NK-92 (cell line): Measurements from ENCODE around the gene TMEM229A.
"Not testable (repeated sequence)": the region's sequence is repeated elsewhere in the genome, so short reads cannot be mapped to it uniquely, and the experiment has no call there.

Source experiments
- DNase-seq: peaks from one replicate; lab custom pipeline; 2025; ENCODE audit not compliant: unreplicated experiment; lab: John Stamatoyannopoulos, UW

Gene TMEM229A

DNA sequence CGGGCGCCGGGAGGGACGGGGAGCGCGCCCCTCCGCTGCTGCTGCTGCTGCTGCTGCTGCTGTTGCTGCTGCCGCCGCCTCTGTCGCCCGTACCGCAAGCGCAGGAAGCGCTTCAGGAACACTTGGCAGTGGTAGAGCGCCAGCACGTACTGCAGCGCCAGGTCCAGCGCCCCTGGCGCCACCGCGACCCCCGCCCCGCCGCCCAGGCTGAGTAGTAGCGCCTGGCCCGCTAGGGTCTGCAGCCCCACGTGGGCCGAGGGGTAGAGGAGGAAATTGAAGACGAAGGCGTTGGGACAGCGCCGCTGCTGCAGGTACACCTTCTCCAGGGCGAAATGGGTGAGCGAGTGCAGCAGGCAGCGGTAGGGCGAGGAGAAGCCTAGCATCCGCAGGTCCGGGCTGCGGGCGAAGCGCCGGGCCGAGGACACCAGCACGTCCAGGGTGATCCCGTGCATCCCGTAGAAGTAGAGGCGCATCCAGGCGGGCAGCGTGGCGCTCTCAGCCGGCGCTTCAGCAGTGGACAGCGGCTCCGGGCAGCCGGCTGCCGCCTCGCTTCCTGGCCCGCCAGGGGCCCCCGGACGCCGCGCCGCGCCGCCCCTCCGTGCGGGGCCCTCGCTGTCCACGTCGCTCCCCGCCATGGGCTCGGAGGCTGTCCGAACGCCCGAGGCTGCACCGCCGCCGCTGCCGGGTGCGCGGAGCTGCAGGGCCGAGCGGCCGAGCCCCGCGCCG lies at the start of gene TMEM229A:
TSS of gene TMEM229A (minus strand) at position 699 of the 726 bp plus-strand sequence. CDS start at position 635, 64 bp downstream.
- no peak for DNase-seq

DNA sequence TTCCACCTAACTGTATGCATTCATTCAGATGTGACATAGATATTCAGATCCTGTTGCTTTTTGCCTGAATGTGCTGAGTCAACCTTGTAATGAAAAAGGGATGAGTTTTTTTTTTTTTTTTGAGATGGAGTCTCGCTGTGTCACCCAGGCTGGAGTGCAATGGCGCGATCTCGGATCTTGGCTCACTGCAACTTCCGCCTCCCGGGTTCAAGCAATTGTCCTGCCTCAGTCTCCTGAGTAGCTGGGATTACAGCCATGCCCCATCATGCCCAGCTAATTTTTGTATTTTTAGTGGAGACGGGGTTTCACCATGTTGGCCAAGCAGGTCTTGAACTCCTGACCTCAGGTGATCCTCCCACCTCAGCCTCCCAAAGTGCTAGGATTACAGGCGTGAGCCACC lies 49.4 kb upstream of the TMEM229A start:
- not testable (repeated sequence) for DNase-seq

DNA sequence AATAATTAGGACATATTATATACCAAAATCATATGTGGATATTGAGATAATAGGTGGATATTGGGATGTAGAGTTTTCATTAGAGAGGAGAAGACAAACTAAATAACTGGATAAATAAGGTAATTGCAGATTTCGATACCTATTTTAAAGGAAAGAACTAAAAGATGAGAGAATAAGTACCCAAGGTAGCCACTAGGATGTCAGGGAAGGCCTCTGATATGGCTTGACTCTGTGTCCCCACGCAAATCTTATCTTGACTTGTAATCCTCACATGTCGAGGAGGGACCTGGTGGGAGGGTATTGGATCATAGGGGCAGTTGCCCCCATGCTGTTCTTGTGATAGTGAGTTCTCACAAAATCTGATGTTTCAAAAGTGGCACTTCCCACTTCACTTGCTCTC lies 44.7 kb upstream of the TMEM229A start:
- no peak for DNase-seq

DNA sequence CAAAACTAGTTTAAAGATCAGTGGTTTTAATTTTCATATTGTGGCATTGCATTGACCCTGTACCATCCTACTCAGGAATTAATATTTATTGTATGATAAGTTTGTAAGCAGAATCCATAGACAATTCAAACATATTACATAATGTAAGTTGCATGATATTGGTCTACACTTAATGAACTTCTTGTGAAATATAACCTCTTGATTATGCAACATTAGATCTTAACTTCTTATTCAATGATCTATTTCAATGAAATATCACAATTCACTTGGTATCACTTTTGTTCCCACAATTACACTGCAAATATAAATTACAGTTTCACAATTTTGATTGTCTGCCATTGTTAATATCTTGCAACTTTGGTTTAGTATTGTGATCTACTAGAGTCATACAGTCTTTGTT lies 44.0 kb upstream of the TMEM229A start:
- no peak for DNase-seq

DNA sequence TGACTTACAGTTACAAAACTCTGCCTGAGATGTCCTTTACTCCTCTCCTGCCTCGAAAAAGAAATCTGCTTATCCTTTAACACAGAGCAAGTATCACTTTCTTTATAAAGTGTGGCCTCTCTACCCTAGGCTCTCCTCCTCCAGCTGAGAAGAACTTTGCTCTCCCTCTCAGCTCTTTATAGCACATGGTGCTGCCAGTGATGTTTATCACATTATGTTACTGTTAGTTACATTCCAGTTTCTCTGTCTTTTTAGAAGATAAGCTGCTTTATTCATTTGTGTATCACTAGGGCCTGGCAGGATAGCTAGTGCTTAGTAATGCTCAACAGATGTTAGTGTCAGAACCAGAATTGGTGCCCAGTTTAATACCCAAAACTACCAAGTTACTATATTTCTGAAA lies 41.1 kb upstream of the TMEM229A start:
- DNase-seq = no peak

DNA sequence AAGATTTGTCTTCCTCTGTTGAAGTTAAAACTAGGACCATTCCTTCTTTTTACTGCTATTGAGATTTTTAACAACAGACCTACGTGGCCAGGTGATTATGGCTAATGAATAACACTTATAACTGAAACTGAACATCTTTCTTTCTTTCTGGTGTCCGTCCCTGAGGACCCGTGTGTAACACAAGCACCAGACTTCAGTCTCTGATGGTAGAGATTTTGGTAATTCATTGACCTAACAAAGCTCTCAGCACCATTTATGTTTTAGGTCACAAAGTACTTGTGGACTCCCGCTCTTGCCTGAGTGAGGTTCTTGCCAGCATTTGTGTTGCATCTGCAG lies 40.4 kb upstream of the TMEM229A start:
- no peak for DNase-seq

DNA sequence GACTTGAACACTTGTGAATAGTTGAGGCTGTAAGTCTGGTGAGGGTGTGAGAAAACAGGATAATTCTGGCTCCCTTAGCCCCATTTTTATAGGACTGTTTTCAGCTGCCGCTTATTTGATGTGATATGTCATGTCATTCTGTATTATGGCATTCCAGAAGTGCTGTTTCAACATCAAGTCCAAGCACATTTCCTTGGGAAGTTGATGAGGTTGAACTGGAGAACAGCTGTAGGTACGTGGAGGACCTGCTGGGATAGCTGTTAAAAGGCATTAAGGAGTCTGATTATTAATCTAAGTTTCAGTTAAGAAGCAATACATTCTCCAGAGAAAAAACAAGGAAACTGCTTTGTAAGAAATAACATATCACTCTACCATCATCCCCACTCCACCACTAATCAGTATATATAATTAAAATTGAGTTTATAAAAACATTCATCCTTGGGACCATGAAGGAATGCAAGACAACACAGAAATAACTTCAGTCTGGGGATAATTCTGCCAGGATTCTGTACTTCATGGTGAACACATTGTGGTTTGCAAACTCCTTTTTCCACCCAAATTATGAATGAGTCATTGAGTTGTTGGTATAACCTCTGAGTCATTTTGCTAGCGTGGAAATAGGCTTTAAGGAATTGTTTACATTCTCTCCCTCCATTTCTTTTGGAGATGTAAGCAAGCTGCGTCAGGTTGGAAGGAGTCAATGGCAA lies 39.9 kb upstream of the TMEM229A start:
- no peak for DNase-seq

DNA sequence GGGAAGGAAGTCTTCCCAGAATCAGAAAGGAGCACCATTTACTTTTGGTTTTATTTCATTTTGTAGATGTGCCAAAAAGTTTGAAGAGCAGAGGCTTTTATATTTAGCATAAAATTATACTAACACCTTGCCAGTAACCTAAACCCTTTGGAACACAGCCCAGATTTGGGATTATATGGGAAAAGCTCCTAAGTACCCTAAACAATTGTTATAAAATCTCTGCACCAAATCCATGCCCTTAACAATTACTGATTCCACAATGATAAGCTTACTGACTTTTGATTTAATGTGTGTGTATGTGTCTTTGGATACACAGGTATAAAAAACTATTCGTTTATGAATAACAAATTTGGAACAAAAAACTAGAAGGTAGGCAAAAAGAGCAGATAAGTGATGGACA lies 39.0 kb upstream of the TMEM229A start:
- DNase-seq = no peak

DNA sequence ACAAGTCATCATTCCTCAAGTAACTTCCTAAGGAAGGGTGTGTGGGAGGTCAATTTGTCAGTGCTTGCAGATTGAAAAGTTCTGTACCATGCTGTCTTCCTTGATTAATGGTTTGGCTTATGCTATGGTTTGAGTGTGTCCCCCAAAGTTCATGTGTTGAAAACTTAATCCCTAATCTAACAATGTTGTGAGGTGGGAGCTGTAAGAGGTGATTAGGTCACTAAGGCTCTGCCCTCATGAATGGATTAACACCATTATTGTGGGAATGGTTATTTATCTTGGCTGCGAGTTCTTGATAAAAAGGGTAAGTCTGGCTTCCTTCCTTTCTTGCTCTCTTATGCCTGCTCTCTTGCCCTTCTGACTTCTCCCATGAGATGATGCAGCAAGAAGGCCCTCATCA lies 29.3 kb upstream of the TMEM229A start:
- DNase-seq = no peak

DNA sequence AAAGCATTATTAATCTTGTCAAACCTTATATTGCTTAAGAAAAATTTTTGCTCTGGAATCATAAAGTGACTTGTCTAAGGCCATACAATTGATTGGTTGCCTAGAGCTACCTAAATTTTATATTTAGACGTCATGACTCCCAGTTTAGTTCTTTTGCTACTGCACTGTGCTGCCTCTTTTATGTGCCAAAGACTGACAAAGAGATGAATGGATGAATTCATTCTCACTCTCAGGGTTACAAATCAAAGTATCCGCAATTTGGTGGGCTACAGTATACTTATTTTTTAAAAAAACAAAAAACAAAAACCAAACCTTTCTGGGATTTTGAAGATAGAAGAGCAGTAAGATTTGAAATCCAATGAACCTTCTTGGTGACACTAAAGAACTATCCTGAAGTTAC lies 27.7 kb upstream of the TMEM229A start:
- no peak for DNase-seq

DNA sequence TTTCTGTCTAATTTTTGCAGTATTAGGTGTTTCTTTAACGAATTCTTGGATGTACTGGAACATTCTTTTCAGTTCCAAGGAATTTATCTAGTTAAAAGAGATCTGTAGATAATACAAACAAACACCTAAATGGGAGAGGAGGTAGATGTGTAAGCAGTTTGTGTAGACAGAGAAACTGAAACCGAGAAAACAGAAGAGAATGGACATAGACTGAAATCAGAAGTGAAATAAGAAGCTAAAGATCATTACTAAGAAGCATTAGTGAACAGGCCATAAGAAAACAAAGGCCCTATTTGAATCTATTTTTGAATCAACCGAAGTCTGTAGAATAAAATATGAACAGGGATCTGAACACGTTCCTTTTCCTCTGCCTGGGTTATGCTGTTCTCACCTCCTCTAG lies 26.5 kb upstream of the TMEM229A start:
- no peak for DNase-seq

DNA sequence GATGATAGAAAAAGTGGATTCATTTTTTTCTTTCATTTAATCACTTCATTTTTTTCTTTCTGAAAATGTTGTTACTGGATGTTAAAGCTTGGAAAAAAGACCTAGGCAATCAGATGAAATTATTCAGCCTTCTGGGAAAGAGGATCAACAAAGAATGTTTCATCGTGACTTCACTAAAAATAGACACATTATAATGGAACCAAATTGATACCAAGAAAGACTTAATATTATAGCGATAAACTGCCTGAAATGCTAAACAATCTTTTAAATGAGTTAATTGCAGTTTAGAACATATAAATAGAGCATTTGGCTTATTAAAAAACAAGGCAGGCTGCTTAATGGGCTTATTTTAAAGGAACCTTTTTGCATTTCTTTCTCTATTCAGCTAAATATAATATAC lies 25.6 kb upstream of the TMEM229A start:
- no peak for DNase-seq

DNA sequence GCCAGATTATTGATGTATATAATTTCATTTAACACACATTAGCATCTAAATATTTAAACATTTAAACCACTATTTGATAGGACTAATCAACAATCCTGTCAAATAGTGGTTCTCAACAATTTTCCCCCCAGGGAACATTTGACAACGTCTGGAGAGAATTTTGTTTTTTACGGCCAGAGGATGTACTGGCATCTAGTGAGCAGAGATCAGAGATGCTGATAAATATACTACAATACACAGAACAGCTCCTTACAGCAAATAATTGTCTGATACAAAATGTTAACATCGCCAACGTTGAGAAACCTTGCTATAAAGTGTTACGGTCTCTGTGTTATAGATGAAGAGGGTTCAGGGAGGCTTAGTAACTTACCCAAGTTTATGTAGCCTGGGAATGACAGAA lies 25.0 kb upstream of the TMEM229A start:
- DNase-seq = no peak

DNA sequence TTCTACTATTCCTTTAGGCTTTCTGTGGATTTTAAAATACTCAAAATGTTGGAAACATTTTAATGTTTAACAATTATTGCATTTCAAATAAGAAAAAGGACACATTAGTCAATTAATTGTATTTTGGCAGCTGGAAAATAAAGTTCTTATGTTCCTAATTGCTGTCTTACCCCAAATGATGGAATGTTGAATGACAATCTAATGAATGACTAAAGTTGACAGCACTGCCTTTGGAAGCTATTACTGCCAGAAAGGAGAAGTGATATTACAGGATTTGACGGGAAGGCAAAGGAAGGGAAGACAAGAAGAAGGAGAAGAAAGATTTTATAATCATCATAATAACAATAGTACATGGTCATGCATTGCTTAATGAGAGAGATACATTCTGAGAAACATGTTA lies 23.4 kb upstream of the TMEM229A start:
- DNase-seq = no peak

DNA sequence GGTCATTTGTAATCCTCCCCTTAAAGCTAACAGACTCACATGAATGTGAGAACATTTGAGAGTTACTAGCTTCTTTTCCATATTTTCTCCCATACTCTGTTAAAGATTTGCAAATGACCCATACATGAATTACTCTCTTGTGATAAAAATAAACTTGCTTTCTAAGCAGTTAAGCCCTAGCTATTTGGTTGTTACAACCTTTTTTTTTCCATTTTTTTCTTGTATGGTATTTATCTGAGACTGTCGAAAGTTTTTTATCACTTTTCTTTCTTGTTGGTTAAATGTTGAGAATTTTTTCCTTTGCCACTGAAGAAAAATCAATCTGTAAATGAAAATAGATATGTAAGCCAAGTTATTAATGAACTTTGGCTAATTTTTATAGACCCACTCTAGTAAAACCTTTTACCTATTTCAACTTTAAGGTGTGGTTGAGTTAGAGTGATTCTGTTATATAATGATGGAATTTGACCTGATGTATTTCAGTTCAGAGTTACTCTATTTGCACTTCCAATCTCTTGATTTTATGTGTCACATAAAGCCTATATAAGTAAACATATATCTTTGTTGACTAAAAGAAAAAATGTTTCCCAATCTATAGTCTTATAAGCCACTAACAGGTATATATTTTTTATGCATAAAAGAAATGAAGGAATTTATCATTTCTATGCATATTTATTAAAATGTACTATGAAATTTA lies 19.0 kb upstream of the TMEM229A start:
- DNase-seq = no peak

DNA sequence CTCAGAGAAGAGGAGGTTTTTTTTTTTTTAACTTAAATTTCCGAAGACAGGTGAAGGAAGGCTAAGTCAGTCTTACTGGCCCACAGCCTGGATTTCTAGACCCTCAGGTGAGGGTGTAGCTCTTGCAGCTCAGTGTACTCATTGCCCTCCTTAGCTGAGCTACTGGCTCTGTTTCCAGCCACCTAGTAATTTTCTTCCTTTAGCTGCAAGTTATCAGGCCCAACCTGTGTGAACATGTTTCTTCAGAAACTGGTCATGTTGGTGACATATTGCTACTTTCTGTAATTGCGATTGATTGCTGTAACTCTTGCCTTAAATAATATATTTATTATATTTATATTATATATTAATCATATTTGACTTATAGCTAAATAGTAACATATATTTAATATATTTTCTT lies 10.0 kb upstream of the TMEM229A start:
- no peak for DNase-seq

DNA sequence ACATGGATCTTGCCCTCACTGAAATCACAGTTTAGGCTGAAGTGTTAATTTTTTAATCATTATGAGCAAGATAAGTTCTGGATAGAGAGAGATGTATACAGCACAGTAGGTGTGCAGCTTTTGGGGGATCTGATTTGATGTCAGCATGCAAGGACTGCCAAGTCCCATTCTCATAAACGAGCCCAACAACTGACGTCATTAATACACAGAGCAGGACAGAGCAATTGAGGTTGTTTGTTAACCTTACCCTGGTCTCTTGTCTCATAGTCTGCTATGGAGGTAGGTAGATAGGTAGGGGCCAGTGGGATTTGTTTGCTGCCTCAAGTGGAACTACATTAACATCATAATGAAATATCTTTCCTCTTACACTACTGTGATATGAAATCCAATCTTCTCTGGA lies 8.6 kb upstream of the TMEM229A start:
- DNase-seq = no peak

DNA sequence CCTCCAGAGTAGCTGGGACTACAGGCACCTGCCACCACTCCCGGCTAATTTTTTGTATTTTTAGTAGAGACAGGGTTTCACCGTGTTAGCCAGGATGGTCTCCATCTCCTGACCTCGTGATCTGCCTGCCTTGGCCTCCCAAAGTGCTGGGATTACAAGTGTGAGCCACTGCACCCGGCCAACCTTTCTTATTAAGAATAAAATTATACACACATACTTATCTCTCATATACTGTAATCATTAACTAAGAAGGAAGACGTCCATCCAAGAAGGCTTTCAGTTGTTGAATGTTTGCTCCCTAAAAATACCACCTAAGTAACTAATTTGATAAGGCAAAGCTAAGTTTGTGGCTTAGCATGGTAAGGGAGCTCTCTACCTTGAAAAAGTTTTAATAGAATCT lies 5.0 kb upstream of the TMEM229A start:
- DNase-seq = not testable (repeated sequence)

DNA sequence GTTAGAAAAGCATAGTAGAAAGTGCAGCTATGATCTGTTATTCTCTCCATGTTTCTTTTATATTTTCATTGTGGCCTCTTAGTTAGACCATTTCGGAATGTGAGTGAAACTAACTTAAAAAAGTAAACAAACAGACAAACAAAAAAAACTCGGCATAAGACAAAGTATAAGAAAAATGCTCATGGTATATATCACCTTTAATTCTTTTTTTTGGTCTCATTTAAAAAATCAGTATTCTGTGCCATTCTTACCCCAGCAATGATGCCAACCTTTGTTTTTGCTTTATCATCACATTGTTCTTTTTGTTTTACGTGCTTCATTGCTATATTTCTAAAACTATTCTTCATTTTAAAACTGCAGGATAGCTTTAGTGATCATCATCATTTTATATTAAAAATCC lies 2.8 kb upstream of the TMEM229A start:
- no peak for DNase-seq

DNA sequence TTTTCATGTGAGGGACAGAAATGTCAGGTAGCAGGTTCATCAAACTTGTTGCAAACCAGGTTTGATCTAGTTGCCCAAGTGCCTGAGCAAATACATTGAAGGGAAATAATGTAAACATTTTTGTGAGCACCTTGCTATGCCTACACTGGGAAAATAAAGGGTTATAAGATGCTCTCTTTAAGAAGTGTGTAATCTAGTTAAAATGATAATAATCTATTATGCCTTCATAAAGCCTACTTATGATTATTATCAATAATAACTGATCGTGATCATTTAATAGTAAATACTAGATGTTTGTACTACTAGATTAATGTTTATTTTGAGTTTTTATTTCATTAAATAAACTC lies 1.9 kb upstream of the TMEM229A start:
- no peak for DNase-seq

DNA sequence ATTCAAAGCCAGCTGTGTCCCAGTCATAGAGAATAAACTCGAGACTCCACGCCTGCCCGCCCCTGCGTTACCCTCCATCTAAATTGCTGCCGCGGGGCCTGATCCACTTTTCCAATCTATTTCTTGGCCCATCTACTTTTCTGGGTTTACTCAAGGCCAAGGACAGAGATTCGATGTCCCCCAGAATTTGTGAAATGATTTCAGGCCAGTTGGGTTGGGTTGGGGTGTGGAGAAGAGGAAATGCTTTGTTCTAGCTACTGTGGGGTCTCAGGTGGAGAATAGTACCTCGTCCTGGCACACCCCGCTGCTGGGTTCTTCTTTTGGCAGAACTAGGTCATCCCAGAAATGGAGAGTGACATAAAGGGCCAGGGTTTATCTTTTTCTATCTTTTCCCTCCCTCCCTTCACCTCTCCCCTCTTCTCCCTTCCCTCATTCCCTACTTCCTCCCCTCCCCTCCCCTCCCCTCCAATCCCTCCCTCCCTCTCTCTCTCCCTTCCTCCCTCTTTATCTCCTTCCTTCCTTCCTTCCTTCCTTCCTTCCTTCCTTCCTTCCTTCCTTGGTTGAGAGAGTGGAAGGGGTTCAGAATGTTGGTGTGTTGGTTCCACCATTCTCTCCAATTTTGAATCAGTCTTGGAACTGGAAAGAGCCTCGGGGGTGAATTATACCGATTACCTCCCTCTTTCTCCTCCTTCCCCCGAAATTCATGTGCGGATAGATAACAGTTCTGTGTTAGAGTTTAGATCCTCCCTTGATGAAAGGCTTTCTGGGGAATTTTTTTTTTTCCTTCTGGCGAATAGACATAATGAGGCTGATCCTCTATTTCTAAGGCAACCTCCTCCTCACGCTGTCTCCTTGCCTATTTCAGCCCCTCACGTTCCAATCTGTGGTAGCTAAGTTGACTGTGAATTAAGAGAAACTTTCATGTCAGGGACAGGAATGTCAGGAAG lies 1.2 kb upstream of the TMEM229A start:
- no peak for DNase-seq
